ENCODE results near the gene TBC1D2. TPM values are rescaled to one million over a fixed set of nuclear protein-coding genes. Genes with fewer than 3 reads are reported as not detected.

The TBC1D2 gene
- total and polyA plus RNA-seq, 2 of the 13 experiments (the other 11 are each of a cell fraction or from before 2014, with no cell fraction given): 2.0 to 2.8 TPM

DNA sequence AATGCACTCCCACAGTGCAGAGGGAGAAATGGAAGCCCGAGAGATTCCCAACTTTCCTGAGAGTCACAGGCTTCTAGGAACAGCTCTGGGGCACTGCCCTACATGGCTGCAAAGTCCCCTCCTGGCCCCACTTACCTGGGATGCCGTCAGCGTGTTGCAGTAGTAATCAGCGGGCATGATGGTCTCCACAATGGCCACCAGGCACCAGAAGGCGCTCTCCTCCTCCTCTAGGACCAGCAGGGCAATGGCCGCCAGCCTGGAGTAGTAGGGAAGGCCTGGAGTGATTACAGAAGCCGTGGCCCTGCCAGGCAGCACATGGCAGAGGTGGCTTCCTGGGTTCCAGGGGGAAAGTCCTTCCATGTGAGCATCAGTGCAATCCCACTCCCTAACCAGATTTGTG, 52.3 kb downstream of the TBC1D2 start:
- BruUV-seq (replicated peaks): no TSS peak
- Histone ChIP-seq H3K4me3 (replicated peaks in 1 of 3; ENCODE audit: insufficient read depth in 1 of 3, low read depth in 2 of 3, low read length in 3 of 3) (no peak overlapping the region), H3K4me2 (ENCODE audit: low read depth, low read length) (no peak overlapping the region), H3K27me3 (ENCODE audit: control insufficient read depth in 1 of 2, insufficient read depth in 2 of 2, low read length in 2 of 2) (no peaks in the 10 kb centered on the region), H3K9ac (ENCODE audit: insufficient read depth, low read depth, low read length) (no peak overlapping the region), H3K36me3 (replicated peaks in 1 of 2; ENCODE audit: control insufficient read depth in 1 of 2, insufficient read depth in 2 of 2, low read length in 2 of 2) (no peaks in the 10 kb centered on the region), H3K79me2 (ENCODE audit: insufficient read depth, low read length) (no peaks in the 10 kb centered on the region), H3K9me3 (ENCODE audit: low read length) (no peaks in the 10 kb centered on the region), H4K20me1 (ENCODE audit: insufficient read depth, low read length) (no peaks in the 10 kb centered on the region), H2AFZ (ENCODE audit: low read length) (no peak overlapping the region), H3K27ac (ENCODE audit: extremely low read length, insufficient read depth, low read length) (no peak overlapping the region), H3K4me1 (ENCODE audit: insufficient read depth, low read length) (peaks cover 27% of the 10 kb centered on the region)
- peak; percentile 11; the same call in 1 of the 3 replicates for ATAC-seq
- WGBS (ENCODE audit: low lambda C conversion rate): 66% methylated on average over 4 of the region's 7 CpGs
- DNase-seq (ENCODE audit: low spot score): no peak
- in situ Hi-C loops (cut with HindIII; ENCODE audit: extremely low pct_ligation_motif_present, low pct_unique_long_range_greater_than_20kb): no loop called here
- no peak for FAIRE-seq
- CTCF ChIA-PET (ENCODE audit: low intra/inter-chr PET ratio, low total read pairs): no interaction called here
- TF ChIP-seq STAG1 (CRISPR knock-in tag; IDR thresholded peaks at IDR 0.05) (peak; percentile 15; the same call in 1 of the 2 replicates), ZFP62 (CRISPR knock-in tag; IDR thresholded peaks at IDR 0.05) (no peak)
- intact Hi-C loops (cut with micrococcal nuclease; ENCODE audit: unreplicated experiment): no loop called here
- POLR2A ChIA-PET: interaction anchor here (0.9 kb wide), 1 partner anchor 52 kb away, joined by 3 read pairs; the partner anchor contains the start of gene TBC1D2

DNA sequence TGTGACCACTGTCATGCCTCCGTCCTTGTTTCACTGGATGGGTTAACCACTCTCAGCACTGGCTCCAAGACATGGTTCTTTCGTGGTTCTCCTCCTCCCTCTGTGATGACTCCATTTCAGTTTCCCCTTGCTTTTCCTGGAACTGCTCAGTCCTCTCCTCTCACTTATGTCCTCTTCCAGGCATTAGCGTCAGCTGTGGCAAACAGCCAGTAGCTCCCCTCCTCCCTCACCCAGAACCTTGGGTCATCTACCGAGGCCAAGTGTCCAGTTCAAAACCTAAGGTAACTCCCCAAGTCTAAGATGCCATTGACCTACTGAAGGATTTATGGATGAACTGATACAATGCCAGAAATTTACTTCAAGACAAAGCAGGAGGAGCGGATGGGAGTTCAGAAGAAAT, 53.2 kb downstream of the TBC1D2 start:
- WGBS (ENCODE audit: low lambda C conversion rate): 81% methylated on average over 5 of the region's 5 CpGs
- Histone ChIP-seq H3K4me1 (ENCODE audit: insufficient read depth, low read length) (peaks cover 31% of the 10 kb centered on the region), H3K27me3 (ENCODE audit: control insufficient read depth in 1 of 2, insufficient read depth in 2 of 2, low read length in 2 of 2) (no peaks in the 10 kb centered on the region), H3K36me3 (replicated peaks in 1 of 2; ENCODE audit: control insufficient read depth in 1 of 2, insufficient read depth in 2 of 2, low read length in 2 of 2) (no peaks in the 10 kb centered on the region), H2AFZ (ENCODE audit: low read length) (no peak overlapping the region), H3K27ac (ENCODE audit: extremely low read length, insufficient read depth, low read length) (no peak overlapping the region), H3K79me2 (ENCODE audit: insufficient read depth, low read length) (no peaks in the 10 kb centered on the region), H4K20me1 (ENCODE audit: insufficient read depth, low read length) (no peaks in the 10 kb centered on the region), H3K4me2 (ENCODE audit: low read depth, low read length) (no peak overlapping the region), H3K4me3 (replicated peaks in 1 of 3; ENCODE audit: insufficient read depth in 1 of 3, low read depth in 2 of 3, low read length in 3 of 3) (no peak overlapping the region), H3K9me3 (ENCODE audit: low read length) (no peaks in the 10 kb centered on the region), H3K9ac (ENCODE audit: insufficient read depth, low read depth, low read length) (no peak overlapping the region)
- DNase-seq (ENCODE audit: low spot score) (no peak), FAIRE-seq (no peak), ATAC-seq (no peak)
- in situ Hi-C loops (cut with HindIII; ENCODE audit: extremely low pct_ligation_motif_present, low pct_unique_long_range_greater_than_20kb): no loop called here
- no TSS peak for BruUV-seq (replicated peaks)
- CTCF ChIA-PET (ENCODE audit: low intra/inter-chr PET ratio, low total read pairs): no interaction called here
- POLR2A ChIA-PET: interaction anchor here (1.3 kb wide), 1 partner anchor 9 kb away, joined by 3 read pairs; no protein-coding TSS in a partner anchor
- intact Hi-C loops (cut with micrococcal nuclease; ENCODE audit: unreplicated experiment): no loop called here
- TF ChIP-seq CHD4 (IDR thresholded peaks at IDR 0.05; ENCODE audit: borderline replicate concordance, low read length) (no peak), NFAT5 (CRISPR knock-in tag; IDR thresholded peaks at IDR 0.05) (no peak), ZNF180 (CRISPR knock-in tag; IDR thresholded peaks at IDR 0.05; ENCODE audit: borderline replicate concordance, low read depth) (no peak), EED (CRISPR knock-in tag; IDR thresholded peaks at IDR 0.05) (no peak), ZNF558 (CRISPR knock-in tag; IDR thresholded peaks at IDR 0.05; ENCODE audit: borderline replicate concordance) (no peak), GABPB1 (CRISPR knock-in tag; IDR thresholded peaks at IDR 0.05) (no peak), CENPT (CRISPR knock-in tag; IDR thresholded peaks at IDR 0.05; ENCODE audit: low read depth) (no peak)
- TF ChIP-seq, protein P1, sequence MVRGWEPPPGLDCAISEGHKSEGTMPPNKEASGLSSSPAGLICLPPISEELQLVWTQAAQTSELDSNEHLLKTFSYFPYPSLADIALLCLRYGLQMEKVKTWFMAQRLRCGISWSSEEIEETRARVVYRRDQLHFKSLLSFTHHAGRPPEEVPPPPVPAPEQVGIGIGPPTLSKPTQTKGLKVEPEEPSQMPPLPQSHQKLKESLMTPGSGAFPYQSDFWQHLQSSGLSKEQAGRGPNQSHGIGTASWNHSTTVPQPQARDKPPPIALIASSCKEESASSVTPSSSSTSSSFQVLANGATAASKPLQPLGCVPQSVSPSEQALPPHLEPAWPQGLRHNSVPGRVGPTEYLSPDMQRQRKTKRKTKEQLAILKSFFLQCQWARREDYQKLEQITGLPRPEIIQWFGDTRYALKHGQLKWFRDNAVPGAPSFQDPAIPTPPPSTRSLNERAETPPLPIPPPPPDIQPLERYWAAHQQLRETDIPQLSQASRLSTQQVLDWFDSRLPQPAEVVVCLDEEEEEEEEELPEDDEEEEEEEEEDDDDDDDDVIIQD (CRISPR knock-in tag; IDR thresholded peaks at IDR 0.05; ENCODE audit: low read depth): no peak

Measured in HepG2 (cell line).